HG02870 (cell line): ENCODE measurements around the gene CSF1.
"Not testable (repeated sequence)": the region's sequence is repeated elsewhere in the genome, so short reads cannot be mapped to it uniquely, and the experiment has no call there.

Experiments
- ATAC-seq: cut with Tn5 transposase; IDR thresholded peaks from one replicate; pipeline ENCODE4 v1.9.1; 2021; ENCODE audit warnings: mild to moderate bottlenecking, moderate library complexity; ENCODE audit not compliant: unreplicated experiment

Gene CSF1

DNA sequence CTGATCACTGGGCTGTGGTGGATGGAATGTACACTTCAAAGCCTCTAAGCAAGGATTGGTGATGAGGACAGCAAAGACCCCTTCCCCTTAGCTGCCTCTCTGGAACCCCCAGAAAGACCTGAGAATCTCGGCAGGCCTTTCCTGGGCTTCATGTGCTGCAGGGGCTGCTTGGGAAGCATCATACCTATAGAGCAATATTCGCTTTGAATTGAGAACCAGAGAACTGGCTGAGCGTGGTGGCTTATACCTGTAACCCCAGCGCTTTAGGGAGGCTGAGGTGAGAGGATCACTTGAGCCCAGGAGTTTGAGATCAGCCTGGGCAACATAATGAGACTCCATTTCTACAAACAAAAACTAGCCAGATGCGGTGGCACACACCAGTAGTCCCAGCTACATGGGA, 22.0 kb downstream of the CSF1 start:
- no peak for ATAC-seq

DNA sequence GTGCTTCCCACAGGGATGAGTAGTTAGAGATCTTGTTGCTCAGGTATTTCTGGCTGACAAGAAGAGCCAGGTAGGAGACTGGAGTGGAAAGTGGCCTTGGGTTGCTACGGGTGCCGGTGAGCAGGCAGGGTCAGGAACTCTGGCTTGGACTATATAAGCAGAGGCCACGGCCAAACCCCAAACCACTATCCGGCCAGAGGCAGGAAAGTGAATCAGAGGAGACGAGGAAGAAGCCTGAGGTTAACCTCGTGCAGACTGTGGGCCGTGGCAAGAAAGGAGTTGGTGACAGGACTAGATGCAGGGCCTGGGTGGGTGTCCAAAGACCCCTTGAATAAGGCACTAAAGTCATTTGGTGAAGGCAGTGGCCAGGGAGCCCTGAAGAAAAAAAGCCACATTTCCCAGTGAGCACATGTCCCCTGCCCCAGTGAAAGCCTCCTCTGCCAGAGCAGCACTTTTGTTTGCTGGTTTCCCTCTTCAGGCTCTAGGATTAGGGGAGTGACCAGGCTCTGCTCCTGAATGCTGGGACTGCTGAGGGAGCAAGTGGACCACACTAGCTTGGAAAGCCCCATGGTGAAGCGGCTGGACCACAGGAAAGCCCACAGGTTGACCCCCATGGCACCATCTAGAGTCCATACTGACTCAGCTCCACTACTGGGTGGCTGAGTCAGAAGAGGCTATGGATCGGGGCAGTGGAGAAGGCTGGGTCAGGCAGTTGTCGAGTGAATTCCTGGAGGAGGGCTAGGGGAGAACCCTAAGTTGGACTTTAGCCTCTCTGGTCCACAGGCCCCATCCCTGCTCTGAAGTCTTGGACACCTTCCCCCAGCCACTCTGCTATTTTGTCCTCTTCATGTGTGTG, 23.4 kb downstream of the CSF1 start:
- ATAC-seq = no peak

DNA sequence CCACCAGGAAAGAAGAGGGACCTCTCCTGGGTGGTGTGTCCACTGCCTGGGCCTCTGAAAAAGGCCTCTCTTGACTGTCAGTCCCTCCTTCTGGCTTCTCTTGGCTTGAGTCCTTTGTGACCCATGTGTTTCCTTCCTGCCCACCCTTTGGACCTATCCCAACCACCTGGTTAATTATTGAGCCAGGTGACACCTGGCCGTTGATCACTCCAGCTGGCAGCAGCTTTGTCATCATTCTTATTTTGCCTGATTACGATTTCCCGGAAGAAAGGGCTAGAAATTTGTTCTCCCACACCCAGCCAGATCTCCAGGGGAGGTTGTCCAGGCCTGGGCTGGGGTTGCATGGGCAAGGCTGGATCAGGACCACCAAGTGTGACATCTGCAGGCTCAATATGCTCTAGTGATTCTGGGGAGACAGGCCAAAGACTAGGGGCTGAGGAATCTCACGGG, 24.8 kb downstream of the CSF1 start:
- no peak for ATAC-seq

DNA sequence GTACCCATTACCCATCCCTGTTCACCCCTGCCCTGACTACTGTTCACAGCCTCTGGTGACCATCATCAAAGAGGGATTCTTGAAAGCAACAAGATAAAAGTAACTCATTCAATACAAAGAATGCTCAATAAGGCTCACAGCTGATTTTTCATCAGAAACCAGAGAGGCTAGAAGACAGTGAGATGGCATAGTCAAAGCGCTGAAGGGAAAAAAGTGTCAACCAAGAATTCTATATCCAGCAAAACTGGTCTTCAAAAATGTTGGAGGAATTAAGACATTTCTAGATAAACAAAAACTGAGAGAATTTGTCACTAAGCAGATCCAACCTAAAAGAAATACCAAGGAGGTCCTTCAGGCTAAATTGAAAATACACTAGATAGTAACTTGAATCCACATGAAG, 27.1 kb downstream of the CSF1 start:
- no peak for ATAC-seq

DNA sequence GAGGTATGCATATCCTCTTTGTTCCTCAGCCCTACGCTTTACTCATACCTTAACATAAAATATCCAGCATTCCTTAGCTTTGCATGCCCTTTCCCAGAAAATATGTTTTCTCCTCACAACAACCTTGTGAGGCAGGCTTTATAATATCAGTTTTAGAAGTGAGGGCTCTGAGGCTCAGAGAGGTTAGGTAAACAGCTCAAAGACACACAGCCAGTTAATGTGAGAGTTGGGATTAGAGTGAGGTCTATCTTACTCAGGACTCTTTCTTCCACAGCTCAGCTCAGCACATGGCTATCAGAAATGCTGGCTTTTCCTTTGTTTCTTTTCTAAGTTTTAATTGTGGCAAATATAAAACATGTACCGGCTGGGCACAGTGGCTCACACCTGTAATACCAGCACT, 27.9 kb downstream of the CSF1 start:
- ATAC-seq = no peak

DNA sequence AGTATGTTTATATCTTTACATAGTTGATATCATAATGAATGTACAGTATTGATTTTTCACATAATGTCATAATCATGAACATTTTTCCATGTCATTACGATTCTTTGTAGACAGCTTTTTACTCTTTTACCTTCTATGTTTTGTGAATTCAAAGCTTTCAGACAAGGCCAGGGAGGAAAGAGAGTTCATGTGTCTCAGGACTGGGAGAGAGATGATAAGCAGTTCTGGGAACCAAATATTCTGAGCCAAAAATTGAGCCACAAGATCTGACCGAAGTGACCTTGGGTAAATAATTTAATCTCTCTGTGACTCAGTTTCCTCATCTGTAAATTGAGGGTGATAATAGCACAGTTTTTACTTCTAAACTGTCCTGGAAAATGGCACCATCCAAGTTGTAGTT, 31.8 kb downstream of the CSF1 start:
- no peak for ATAC-seq

DNA sequence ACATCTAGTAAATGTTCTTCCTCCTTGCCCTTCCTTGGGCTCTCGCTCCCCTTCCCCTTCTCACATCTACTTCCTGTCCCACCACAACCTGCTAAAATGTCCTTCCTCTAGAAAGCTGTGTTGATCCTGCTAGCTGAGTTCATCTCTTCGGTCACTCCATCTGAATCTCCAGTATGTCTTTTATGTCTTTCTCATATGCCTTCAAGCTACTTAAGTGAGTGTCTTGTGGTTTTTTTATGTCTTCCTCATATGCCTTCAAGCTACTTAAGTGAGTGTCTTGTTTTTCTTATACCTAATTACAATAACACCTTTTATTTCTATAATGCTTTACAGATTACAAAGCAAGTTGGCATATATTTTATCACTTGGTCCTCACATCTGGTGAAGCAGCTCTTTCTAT, 33.9 kb downstream of the CSF1 start:
- no peak for ATAC-seq

DNA sequence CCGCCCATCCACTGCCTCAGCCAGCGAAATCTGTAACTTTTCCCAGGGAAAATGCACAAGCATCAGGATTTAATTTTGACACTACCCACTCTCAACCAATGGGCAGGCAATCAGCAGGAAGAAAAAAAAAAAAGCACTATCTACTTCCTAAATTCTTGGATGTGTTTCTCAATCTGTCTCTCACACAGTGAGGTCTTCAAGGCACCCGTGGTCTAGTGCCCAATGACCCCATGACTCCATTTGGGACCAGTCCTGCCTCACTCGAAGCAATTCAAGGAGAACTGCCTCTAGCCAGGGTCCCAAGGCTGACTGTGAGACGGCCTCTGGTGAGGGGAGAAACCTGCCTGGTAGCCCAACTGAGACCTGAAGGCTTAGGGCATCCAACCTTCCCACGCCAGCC, 35.9 kb downstream of the CSF1 start:
- ATAC-seq = no peak

DNA sequence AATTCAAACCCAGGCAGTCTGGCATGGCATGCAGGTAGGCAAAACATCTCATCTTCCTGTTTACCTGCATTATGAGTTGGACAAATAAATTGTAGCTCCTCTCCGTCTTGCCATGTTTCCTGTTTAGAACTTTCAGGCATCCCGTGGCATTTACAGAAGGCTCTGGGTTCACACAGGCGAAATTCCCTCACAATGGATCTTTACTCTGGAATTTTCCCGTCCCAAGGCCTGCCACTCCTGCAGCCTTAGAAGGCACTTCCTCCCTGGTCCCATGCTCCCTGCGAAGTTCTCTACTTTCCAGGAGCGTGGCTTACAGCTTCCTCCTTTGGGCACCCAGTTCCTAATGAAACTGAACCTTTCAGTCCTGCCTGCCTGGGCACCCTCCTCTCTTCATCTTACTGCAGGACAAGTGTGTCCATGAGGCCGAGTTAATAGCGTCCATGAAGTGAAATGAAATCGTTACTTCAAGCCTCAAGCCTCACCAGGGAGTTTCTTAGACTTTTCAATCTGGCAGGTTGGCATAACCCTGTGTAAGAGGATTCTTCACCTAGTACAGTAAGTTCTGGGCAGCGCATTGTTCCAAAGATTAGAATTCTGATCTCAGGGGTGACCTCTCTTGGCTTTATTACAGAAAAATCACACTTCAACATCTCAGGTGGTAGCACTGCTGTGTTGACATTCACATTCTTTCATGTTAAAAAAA, 37.1 kb downstream of the CSF1 start:
- no peak for ATAC-seq

DNA sequence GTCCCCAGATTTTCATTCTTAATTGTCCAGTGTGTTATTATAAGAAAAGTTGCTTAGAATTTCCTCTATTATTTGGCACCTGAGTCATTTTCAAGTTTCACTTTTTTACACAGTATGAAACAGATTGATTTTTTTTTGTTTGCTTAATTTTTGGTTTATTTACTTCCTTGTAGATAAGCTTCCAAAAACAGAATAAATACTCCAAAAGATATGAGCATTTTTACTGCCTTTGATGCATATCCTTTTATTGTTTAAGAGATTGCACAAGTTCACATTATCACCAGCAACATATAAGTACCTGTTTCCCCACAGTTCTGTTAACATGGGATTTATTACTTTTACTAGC, 37.6 kb downstream of the CSF1 start:
- ATAC-seq = no peak

DNA sequence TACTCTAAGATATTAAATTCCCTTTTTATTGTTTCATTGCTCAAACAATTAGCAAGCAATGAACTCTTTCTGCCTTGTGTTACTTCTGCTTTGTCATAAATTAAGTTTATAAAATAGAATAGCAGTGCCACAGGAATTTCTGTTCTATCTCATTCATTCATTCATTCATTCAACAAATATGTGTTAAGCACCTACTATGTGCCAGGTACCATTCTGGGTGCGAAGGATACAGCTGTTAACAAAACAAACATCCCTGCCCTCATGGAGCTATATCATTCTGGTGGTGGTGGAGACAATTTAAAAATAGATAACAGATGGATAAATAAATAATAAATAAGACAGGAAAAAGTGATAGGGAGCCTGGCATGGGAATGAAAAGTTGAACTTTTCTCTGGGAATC, 39.4 kb downstream of the CSF1 start:
- no peak for ATAC-seq

DNA sequence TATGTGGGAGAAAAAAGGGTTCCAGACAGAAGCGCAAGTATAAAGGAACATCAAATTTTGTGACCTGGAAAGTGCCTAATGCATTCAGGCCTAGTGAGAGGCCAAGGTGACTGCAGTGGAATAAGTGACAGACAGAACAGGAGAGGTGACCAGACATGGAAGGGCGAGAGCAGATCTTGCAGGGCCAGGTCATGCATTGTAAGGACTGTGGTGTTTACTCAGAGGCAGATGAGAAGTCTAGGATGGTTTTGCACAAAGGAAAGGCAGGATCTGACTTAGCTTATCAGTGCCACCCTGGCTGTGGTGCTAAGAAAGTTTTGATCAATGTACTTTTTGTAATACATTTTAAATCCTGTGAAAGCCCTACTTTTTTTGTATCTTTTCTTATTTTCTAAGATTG, 39.9 kb downstream of the CSF1 start:
- ATAC-seq = no peak

DNA sequence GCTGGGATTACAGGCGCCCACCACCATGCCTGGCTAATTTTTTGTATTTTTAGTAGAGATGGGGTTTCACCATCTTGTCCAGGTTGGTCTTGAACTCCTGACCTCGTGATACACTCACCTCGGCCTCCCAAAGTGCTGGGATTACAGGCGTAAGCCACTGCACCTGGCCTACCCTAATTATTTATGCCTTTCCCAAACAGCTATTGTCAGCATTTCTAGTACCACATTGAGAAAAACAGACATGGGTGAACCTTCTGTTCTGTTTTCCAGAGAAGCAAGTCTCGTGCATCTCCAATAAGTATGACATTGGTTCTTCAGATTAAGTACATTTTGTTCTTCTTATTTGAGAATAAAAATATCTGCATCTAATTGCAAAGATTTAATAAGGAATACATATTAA, 40.9 kb downstream of the CSF1 start:
- not testable (repeated sequence) for ATAC-seq

DNA sequence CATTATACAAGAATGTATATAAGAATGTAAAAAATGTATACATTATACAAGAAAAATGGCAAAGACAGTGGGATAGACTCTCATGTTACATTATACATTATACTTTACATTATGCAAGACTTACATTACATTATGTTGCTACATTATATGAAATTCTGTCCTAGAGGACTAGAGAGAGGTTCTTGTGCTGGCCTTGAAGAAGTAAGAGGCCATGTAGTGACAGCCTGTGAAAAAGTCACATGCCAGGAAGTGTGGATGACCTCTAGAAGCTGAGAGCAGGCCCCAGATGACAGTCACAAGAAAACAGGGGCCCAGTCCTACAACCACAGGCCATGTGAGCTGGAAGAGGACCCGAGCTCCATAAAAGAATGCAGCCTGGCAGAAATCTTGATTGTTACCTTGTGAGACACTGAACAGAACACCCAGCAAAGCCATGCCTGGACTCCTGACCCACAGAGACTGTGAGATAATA, 43.4 kb downstream of the CSF1 start:
- no peak for ATAC-seq

DNA sequence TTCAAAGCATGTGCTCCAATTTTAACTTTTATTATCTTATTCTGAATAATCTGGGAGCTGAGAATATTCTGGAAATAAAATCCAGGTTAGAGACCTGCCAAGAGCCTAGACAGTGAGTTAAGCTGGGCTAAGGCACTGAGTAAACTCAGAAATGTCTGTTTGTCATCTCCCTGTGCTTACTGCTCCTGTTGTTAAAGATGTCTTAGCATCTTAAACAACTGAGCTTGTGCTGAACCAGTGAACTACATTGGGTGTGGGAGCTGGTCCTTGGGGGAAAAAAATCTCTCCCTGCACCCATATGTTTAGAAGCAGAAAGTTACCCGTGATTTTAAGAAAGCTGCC, 49.0 kb downstream of the CSF1 start:
- ATAC-seq = no peak

DNA sequence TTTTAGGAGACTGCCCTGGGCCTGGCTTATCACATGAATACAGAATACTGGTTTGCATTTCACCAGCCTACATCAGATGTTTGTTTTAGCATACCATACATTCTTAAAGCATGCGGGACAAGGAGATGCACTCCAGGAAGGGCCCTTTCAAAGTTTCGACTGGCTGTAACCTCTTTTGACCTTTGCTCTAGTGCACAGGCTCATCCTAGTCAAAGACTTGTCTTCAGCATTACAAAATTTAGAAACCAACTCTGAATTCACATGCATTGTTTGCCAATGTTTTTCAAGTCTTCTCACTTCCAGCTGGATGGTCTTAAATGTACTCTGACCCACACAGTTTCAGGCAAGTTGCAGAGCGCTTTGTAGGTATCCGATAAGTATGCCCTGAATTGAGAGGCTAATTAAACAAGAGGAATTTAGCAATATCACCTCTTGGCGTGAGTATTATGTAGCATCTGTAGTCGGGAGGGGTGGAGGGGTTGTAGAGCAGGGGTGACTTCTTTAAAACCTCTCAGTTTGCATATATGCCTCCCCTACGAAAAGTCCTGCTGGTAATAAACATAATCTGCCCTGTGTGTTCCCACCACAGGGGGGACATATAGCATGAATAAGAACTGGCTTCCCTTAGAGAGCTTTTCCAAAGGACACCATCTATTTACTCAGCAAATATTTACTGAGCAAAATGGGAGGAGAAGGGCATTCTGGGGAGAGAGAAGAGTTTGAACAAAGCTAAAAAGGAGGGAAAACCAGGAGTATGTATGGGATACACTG, 49.5 kb downstream of the CSF1 start:
- ATAC-seq = no peak

DNA sequence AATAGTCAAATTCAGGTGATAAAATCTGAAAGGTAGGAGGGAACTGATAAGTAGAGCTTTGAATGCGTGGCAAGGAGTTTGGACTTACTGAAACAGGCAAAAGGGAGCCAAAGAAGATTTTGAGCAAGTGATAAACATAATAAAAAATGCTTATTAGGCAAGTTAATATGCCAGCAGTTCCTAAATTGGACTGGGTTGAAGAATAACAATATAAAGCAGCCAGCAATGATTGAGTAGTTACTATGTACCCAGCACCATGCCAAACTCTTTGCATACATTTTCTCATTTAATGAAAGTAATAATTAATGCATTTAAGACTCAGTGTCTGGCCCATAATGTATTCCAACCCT, 50.1 kb downstream of the CSF1 start:
- ATAC-seq = no peak

DNA sequence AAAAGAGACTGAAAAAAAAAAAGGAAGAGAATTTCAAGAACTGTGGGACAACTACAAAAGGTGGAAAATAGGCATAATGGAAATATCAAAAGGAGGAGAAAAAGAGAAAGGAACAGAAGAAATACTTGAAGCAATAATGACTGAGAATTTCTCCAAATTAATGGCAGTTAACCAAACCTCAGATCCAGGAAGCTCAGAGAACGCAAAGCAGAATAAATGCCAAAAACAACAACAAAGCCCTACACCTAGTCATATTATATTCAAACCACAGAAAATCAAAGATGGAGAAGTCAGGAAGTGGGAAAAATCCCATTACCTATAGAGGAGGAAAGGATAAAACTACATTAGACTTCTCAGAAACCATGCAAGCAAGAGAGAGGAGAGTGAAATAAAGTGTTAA, 53.2 kb downstream of the CSF1 start:
- ATAC-seq = no peak

DNA sequence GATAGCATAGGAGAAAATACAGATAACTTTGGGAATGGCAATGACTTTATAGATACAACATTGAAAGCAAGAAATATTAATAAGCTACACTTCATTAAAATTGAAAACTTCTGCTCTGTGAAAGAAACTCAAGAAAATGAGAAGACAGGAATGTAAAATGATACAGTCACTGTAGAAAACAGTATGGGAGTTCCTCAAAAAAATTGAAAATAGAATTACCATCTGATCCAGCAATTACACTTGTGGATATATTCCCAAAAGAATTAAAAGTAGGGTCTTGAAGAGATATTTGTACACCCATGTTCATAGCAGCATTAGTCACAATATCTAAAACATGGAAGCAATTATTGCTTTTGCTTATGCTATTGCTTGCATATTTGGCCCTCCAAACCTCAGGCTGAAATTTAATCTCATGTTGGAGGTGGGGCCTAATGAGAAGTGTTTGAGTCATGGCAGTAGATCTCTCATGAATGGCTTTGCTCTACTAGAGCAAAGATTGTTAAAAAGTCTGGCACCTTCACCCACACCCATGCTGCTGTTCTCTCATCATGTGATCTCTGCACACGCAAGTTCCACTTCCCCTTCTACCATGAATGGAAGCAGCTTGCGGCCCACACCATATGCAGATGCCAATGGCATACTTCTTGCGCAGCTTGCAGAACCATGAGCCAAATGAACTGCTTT, 58.6 kb downstream of the CSF1 start:
- no peak for ATAC-seq

DNA sequence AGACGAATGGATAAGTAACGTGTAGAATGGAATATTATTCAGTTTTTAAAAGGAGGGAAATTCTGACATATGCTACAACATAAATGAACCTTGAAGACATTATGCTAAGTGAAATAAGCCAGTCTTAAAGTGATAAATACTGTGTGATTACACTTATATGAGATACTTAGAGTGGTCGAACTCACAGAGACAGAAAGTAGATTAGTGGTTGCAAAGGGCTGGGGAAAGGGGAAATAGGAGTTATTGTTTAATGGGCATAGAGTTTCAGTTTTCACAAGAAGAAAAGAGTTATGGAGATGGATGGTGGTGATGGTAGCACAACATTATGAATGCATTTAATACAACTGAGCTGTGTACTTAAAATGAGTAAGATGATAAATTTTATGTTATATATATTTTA, 59.3 kb downstream of the CSF1 start:
- ATAC-seq = no peak

DNA sequence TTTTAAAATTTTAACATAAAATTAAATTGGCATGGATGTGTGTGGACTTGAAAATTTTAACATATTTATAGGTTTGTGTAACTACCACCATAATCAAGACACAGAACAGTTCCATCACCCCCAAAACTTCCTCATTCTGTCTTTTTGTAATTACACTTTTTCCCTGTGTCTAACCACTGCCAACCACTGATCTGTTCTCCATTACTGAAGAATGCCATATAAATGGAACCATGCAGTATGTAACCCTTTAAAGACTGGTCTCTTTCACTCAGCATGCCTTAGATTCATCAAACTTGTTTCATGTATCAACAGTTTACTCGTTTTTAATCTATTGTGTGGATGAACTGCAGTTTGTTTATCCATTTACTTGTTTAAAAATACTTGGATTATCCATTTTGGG, 60.9 kb downstream of the CSF1 start:
- no peak for ATAC-seq
